MCF 10A (cell line): Measurements from ENCODE around the gene INO80B. TPM values are rescaled to one million over a fixed set of nuclear protein-coding genes. Genes with fewer than 3 reads are reported as not detected.
"Not testable (repeated sequence)": the region's sequence is repeated elsewhere in the genome, so short reads cannot be mapped to it uniquely, and the experiment has no call there.

Experiments used
- BruUV-seq: library from RNA; stranded (reverse); fragments of 400-500 nt; replicated peaks from 2 replicates; lab custom pipeline; 2021; lab: Mats Ljungman, UMichigan
- CTCF ChIA-PET: fragments of 300-600 bp; sonication (Branson Sonifier 250); formaldehyde crosslinking; extraction: SDS; loops from one replicate; lab custom pipeline; 2021; ENCODE audit warnings: antibody characterized with exemption, inconsistent platforms; lab: Yijun Ruan, JAX
- POLR2A ChIA-PET: fragments of 300-600, 350-650 bp; sonication (Branson Sonifier 250); formaldehyde crosslinking; extraction: SDS; loops from one replicate; lab custom pipeline; 2020; ENCODE audit warnings: antibody characterized with exemption, inconsistent platforms; lab: Yijun Ruan, JAX
- DNase-seq: peaks from one replicate; pipeline ENCODE4 v3.0.0-alpha.2; 2018; ENCODE audit not compliant: unreplicated experiment
- H3K27ac Mint-ChIP-seq: one replicate; pipeline ENCODE4 v1.8.0; 2022; ENCODE audit warnings: mild to moderate bottlenecking, low read depth, mixed read lengths; ENCODE audit not compliant: unreplicated experiment
- H3K27me3 Mint-ChIP-seq: one replicate; pipeline ENCODE4 v1.8.0; 2022; ENCODE audit warnings: mixed read lengths; ENCODE audit not compliant: insufficient read depth, unreplicated experiment
- H3K36me3 Mint-ChIP-seq: one replicate; pipeline ENCODE4 v1.8.0; 2022; ENCODE audit warnings: mild to moderate bottlenecking, moderate library complexity, mixed read lengths; ENCODE audit not compliant: insufficient read depth, unreplicated experiment
- H3K4me1 Mint-ChIP-seq: one replicate; pipeline ENCODE4 v1.8.0; 2022; ENCODE audit warnings: mixed read lengths; ENCODE audit not compliant: insufficient read depth, unreplicated experiment
- H3K4me3 Mint-ChIP-seq: one replicate; pipeline ENCODE4 v1.8.0; 2022; ENCODE audit warnings: mild to moderate bottlenecking, moderate library complexity, mixed read lengths; ENCODE audit not compliant: unreplicated experiment
- H3K9me3 Mint-ChIP-seq: one replicate; pipeline ENCODE4 v1.8.0; 2022; ENCODE audit warnings: mixed read lengths; ENCODE audit not compliant: unreplicated experiment
- CTCF ChIP-seq: fragments of 200-600 bp; IDR thresholded peaks from one replicate; pipeline ENCODE4 v1.8.0; 2022; ENCODE audit warnings: antibody characterized with exemption, mild to moderate bottlenecking; ENCODE audit not compliant: unreplicated experiment
- intact Hi-C: fragments of 100-400 bp; cut with micrococcal nuclease; formaldehyde crosslinking; loops from 2 replicates; pipeline ENCODE4 v1.14.1; 2022
- total RNA-seq: library from RNA; stranded (reverse); gene quantifications from 2 replicates; pipeline ENCODE4 v1.2.3, GENCODE V29; 2022

Gene INO80B
- total RNA-seq, 1 experiment from 2014 or later: 36.0 TPM

GRCh38 chr2:74464406-74464805, 9.5 kb downstream of the INO80B start:
- H3K4me1 Mint-ChIP-seq: peaks cover 14% of the 10 kb centered on the region
- intact Hi-C loops: no loop called here
- POLR2A ChIA-PET: interaction anchor here (0.6 to 2.8 kb wide), 10 partner anchors 8 to 121 kb away, joined by 3 to 20 read pairs (median 4); partner anchors contain the start of genes AUP1, CCDC142, HTRA2 and INO80B

GRCh38 chr2:74470742-74471141, 15.9 kb downstream of the INO80B start:
- POLR2A ChIA-PET: interaction anchor here (1.1 to 5.7 kb wide), 3 partner anchors 11 to 61 kb away, joined by 3 to 84 read pairs (median 54); partner anchors contain the start of genes CCDC142, INO80B, TTC31 and WBP1

More at GRCh38 chr2:74464406-74464805, 9.5 kb downstream of the INO80B start:
- Mint-ChIP-seq H3K9me3 (no peaks in the 10 kb centered on the region), H3K36me3 (peaks cover 35% of the 10 kb centered on the region), H3K27ac (peak overlapping the region; percentile 97), H3K27me3 (no peaks in the 10 kb centered on the region), H3K4me3 (peak overlapping the region; percentile 95)
- no TSS peak for BruUV-seq
- no peak for TF ChIP-seq CTCF
- CTCF ChIA-PET: interaction anchor here (0.6 to 1.6 kb wide), 7 partner anchors 10 to 227 kb away, joined by 3 to 5 read pairs (median 3); partner anchors contain the start of genes AUP1 and HTRA2
- DNase-seq: no peak

GRCh38 chr2:74471332-74472065, 16.6 kb downstream of the INO80B start:
- no peak for DNase-seq
- no peaks in the 10 kb centered on the region for H3K27me3 Mint-ChIP-seq
- intact Hi-C loops: no loop called here
- no peak for TF ChIP-seq CTCF
- peaks cover 30% of the 10 kb centered on the region for H3K36me3 Mint-ChIP-seq
- H3K9me3 Mint-ChIP-seq: no peaks in the 10 kb centered on the region
- peaks cover 8% of the 10 kb centered on the region for H3K4me1 Mint-ChIP-seq
- H3K4me3 Mint-ChIP-seq: peak overlapping the region; percentile 94
- ChIA-PET CTCF (interaction anchor here (0.6 to 0.7 kb wide), 4 partner anchors 10 to 123 kb away, joined by 3 to 5 read pairs (median 4); partner anchors contain the start of gene INO80B), POLR2A (interaction anchor here (1.1 to 5.7 kb wide), 6 partner anchors 11 to 61 kb away, joined by 3 to 84 read pairs (median 7); partner anchors contain the start of genes CCDC142, INO80B, TTC31 and WBP1)
- BruUV-seq: no TSS peak
- peak overlapping the region; percentile 97 for H3K27ac Mint-ChIP-seq

More at GRCh38 chr2:74470742-74471141, 15.9 kb downstream of the INO80B start:
- peak overlapping the region; percentile 58 for H3K4me3 Mint-ChIP-seq
- DNase-seq, BruUV-seq, H3K9me3 Mint-ChIP-seq, H3K27me3 Mint-ChIP-seq, H3K4me1 Mint-ChIP-seq, intact Hi-C loops, H3K27ac Mint-ChIP-seq: not testable (repeated sequence)
- peaks cover 30% of the 10 kb centered on the region for H3K36me3 Mint-ChIP-seq
- CTCF ChIA-PET: interaction anchor here (0.6 kb wide), 1 partner anchor 9 kb away, joined by 5 read pairs; no protein-coding TSS in a partner anchor

GRCh38 chr2:74472086-74472944, 17.4 kb downstream of the INO80B start, which contains the start of gene MRPL53:
MRPL53 (minus strand) TSS chr2:74472680; CDS start chr2:74472660, 20 bp downstream.
- BruUV-seq: TSS peak; percentile 94
- Mint-ChIP-seq H3K4me1 (peaks cover 8% of the 10 kb centered on the region), H3K9me3 (no peaks in the 10 kb centered on the region), H3K27ac (peak within 1 kb of the TSS; percentile 97), H3K4me3 (peak within 1 kb of the TSS; percentile 94), H3K36me3 (peaks cover 36% of the 10 kb centered on the region), H3K27me3 (no peaks in the 10 kb centered on the region)
- POLR2A ChIA-PET: interaction anchor here (0.6 to 5.7 kb wide), 12 partner anchors 9 to 735 kb away, joined by 3 to 84 read pairs (median 4); partner anchors contain the start of genes C2orf81, CCDC142, HTRA2 and INO80B
- intact Hi-C loops: no loop called here
- peak; percentile 91 for DNase-seq
- CTCF ChIA-PET: interaction anchor here (0.6 to 1.3 kb wide), 4 partner anchors 10 to 345 kb away, joined by 3 to 18 read pairs (median 3); partner anchors contain the start of genes CCDC142, INO80B and TTC31
- TF ChIP-seq CTCF: no peak
